Measurements from ENCODE around the gene KRR1.
"Not testable (repeated sequence)": the region's sequence is repeated elsewhere in the genome, so short reads cannot be mapped to it uniquely, and the experiment has no call there.

KRR1 gene

DNA sequence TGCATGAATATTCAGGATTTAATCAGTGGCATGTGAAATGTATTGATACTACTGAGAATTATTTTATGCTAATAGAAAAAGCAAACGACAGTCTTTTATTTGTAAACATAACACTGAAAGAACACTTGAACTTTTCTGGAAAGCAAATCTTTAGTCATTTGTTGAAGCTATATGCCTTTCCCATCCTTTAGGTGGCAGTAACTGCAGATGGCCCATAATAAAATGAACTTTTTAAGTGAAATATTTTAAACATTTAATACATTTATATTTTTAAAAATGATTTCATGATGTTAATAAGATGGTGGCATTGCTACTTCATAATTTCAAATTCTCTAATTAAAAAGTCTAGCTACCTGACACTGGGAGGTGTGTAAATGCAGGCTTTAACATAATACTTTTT, 13.9 kb upstream of the KRR1 start:
- DNase-seq (ENCODE audit: low spot score) = no peak

DNA sequence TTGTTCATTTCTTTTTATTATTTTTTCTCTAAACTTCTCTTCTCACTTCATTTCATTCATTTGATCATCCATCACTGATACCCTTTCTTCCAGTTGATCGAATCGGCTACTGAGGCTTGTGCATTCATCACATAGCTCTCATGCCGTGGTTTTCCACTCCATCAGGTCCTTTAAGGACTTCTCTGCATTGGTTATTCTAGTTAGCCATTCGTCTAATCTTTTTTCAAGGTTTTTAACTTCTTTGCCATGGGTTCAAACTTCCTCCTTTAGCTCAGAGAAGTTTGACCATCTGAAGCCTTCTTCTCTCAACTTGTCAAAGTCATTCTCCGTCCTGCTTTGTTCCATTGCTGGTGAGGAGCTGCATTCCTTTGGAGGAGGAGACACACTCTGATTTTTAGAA, 10.7 kb upstream of the KRR1 start:
- not testable (repeated sequence) for DNase-seq (ENCODE audit: low spot score)

DNA sequence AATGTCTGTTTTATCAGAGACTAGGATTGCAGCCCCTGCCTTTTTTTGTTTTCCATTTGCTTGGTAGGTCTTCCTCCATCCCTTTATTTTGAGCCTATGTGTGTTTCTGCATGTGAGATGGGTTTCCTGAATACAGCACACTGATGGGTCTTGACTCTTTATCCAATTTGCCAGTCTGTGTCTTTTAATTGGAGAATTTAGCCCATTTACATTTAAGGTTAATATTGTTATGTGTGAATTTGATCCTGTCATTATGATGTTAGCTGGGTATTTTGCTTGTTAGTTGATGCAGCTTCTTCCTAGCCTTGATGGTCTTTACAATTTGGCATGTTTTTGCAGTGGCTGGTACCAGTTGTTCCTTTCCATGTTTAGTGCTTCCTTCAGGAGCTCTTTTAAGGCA, 9.8 kb upstream of the KRR1 start:
- DNase-seq (ENCODE audit: low spot score) = not testable (repeated sequence)

DNA sequence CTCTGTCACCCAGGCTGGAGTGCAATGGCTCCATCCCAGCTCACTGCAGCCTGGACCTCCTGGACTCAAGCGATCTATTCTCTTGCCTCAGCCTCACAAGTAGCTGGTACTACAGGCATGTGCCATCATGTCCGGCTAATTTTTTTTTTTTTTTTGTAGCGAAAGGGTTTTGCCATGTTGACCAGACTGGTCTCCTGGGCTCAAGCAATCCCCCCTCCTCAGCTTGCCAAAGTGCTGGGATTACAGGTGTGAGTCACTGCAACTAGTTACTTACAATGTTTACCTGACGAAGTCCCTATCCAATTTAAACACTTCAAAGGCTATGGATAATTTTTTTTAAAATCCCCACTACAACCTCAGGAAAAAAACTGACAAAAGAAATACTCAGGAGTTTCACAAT, 1.8 kb downstream of the KRR1 start:
- DNase-seq (ENCODE audit: low spot score) = no peak

DNA sequence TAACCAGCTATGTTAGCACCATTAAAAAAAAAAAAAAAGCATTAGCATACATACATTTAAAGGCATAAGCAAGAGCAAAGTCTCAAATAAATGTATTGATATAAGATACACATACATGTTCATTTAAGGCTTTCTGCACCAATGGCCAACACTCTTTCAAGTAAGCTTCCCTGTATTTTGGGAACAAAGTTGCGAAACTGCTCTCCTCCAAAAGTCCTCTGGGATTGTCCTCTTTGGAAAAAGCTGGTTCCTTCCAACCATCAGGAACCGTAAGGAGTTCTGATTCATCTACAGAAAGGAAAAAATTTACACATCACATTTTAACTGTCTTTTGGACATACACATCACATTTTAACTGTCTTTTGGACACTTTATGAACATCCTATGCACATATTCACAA, 3.2 kb downstream of the KRR1 start:
- DNase-seq (ENCODE audit: low spot score) = no peak

DNA sequence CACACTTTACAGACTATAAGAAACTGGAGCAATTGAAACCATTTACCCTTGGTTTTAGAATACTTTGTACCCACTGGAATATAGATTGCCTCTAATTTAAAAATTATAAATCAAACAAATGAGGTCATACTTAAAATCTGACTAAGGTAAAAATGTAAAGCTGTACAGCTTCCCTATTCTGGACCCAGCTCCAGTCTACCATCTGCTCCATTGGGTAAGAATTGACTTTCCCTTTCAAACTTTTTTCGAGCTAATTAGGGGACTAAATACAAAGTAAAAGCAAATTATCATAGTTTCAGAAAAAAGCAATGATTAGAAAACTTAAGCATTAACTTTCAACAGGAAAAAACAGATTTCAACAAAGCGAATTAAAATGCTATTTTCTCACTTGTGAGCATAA, 4.3 kb downstream of the KRR1 start:
- no peak for DNase-seq (ENCODE audit: low spot score)

DNA sequence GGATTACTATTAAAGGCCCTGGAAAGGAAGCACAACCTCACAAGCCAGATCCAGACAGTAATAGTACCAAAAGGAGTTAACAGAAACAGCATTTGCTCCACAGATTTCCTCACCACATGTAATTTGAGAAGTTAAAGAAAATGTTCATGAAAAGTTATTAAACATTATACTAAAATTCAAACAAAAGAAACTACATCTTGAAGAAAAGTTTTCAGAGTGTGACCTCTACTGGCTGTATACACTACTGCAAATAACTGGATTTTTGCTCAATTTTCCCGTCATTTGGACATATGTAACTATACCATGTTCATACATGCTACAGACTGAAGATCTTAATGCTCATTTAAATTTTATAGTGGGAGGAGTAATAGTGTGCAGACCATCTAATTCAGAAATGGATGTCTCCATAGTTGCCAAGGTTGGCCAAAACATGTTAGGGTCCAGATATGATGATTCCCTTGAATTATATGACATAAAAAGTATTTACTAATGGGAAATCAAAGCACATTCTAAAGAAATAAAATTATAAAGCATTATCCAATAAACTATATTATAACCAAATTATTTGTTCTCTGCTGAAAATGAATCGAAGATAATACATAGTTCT, 5.6 kb downstream of the KRR1 start:
- no peak for DNase-seq (ENCODE audit: low spot score)

DNA sequence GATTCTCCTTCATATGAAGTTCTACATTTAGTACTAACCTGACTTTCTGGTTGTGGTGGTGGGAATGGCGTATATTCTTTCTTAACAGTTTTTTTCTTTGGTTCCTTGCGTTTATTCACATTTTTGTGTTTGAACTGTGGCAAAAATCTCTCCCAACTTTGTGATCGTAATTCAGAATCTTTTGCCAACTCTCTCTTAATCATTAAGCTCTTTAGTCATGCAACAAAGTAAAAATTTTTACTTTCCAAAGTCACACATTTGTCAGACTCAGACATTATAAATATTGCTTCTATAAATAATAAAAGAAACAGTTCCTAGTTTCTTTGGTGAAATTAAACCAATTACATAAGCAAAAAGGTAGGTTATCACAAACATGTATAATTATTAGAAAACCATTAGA, 7.5 kb downstream of the KRR1 start:
- DNase-seq (ENCODE audit: low spot score) = no peak

DNA sequence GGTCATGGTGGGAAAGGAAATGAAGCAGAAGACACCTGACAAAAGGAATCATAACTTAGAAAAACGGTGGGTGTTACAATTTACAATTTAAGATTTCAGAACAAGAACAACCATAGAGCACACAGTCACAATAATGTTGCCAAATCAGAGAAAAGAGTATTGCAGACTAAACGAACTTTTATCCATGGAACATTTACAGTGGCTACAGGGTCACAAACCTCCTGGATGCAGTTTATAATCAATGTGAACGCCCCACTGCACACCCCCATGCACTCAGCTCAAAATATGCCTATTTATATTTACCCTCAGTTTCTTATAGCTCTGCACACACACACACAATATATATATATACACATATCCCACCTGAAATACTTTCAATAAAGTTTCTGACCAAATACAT, 8.0 kb downstream of the KRR1 start:
- DNase-seq (ENCODE audit: low spot score) = no peak

DNA sequence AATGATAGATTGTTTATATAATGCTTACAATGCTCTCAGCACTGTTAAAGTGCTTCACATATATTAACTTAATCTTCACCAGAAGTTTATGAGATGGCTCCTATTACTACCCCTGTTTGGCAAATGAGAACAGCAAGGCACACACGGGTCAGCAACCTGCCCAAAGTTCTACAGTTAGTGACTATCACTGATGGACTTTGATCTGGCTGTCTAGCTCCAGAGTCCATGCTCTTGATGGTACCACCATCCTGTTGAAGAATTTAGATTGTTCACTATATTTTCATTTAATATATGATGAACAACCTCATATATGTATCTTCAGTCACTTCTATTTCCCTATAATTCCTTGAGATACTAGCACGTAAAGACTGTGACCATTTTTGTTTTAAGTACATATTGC, 20.2 kb downstream of the KRR1 start:
- no peak for DNase-seq (ENCODE audit: low spot score)

DNA sequence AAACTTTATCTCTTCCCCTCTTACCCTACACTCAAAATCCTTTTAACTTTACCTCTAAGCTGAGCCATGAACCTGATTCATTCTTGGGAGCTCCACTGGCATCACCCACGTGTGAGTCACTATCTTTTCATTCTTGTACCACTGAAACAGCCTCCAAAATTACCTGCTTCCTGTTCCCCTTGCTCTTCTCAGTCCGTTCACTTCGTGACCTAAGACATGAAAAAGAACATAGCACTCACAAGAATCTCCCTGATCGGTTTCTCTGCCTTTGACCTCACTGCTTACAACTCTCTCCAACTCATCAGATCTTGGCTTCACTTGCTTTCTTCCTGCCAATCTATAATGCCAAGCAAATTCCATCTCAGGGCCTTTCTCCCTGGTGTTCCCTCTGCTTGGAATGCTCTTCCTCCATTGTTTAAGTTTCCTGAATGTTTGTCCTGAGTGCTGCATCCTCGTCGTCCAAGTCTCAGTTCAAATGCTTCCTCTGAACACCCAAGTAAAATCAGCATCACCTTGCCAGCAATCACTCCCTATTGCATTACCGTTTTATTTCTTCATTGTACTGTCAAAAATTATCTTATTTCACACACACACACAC, 21.7 kb downstream of the KRR1 start:
- no peak for DNase-seq (ENCODE audit: low spot score)

DNA sequence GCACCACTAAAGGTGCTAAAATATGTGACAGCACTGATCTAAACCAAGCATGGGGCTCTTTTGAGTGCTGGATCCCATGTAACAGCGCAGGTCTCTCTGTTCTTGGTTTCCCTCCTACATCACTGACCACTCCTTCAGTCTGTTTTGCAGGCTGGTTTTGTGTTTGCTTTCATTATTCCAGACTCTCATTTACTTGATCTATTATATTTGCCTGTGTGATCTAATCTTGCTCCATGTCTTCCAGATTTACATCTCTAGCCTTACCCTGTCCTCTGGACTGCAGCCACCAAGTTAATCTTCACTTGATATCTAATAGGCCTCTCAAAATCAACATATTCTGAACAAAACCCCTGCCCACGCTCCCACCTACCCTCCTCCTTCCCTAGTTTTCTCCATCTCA, 22.2 kb downstream of the KRR1 start:
- no peak for DNase-seq (ENCODE audit: low spot score)

DNA sequence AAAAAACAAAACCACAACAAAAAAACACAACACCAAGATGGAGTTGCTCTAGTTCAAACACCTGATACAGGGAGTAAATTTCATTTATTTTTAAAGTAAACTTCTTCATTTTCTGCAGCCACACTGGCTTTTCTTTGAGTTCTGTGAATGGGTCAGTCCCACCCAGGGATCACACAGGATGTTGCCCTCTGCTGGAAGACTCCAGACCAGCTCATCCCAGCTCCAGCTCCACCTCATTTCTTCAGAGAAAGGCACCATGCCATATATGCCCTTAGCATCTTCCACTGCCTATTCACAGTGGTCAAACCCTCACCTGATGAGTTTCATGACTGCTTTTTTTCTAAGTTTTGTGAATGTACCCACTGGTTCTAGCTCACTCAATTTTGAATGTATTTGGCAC, 22.9 kb downstream of the KRR1 start:
- DNase-seq (ENCODE audit: low spot score) = no peak

DNA sequence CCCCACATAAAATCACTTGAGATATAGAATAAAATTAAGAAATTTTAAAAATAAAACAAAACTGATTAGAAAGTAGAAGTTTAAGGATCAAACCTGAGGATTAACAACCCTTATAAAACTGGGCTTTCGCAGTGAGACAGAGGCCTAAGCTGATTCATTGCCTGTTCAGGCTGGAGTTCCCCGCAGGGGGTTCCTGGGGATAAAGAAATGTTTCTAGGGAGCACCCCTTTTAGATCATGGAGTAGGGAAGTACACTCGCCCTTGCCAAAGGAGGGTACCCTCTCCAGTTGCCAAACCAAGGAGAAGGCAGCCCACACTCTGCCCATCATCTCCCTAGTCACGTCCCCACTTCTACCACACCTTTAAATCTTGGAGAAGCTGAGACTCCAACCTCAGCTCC, 24.1 kb downstream of the KRR1 start:
- DNase-seq (ENCODE audit: low spot score) = no peak

DNA sequence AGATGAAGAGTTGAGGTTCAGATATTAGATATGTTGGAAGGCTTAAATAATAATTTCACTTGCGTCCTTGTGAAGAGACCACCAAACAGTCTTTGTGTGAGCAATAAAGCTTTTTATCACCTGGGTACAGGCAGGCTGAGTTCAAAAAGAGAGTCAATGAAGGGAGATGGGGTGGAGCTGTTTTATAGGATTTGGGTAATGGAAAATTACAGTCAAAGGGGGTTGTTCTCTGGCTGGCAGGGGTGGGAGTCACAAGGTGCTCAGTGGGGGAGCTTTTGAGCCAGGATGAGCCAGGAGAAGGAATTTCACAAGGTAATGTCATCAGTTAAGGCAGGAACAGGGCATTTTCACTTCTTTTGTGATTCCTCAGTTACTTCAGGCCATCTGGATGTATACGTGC, 27.0 kb downstream of the KRR1 start:
- not testable (repeated sequence) for DNase-seq (ENCODE audit: low spot score)

DNA sequence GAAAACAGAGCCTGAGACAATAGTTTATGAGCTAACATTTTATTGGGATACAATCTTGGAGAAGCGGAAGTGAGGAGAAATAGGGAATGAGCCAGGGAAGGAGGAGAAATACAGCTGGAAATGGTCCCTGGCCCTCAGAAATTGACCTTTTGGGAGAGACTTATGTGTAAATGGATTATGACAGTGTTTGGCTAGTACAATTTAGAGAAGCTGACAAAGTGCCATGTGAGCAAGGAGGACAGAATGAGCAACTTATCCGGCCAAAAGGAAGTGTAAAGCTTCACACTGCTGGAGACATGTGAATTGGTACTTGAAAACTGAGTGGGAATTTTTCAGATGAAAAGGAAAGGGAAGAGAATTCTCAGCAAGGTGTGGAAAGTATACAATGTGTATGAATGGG, 28.0 kb downstream of the KRR1 start:
- no peak for DNase-seq (ENCODE audit: low spot score)

DNA sequence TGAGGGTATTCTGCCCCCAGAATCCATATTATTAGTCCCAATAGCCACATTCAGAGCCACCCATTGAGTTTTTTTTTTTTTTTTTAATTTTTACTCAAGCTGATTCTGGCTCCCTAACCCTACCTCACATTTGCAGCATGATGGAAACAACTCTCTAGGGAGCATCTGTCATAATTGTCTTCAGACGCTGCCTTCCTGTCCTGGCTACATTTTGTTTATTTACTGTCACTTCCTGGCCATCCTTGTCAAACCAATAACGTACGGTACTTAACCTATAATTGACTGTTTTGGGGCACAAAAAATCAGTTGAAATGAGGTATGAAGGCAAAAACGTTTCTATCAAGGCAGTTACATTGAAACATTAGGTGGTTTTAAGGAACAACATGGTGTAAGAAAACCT, 28.8 kb downstream of the KRR1 start:
- no peak for DNase-seq (ENCODE audit: low spot score)

DNA sequence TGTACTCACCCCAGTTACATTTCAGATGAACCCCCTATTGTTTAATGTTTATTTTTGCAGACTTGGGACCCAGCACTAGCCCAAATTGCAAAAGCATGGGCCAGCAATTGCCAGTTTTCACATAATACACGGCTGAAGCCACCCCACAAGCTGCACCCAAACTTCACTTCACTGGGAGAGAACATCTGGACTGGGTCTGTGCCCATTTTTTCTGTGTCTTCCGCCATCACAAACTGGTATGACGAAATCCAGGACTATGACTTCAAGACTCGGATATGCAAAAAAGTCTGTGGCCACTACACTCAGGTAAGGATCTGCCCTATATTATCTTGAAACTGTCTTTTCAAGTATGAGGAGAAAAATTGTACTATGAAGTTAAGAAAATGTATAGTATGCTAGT, 29.6 kb downstream of the KRR1 start:
- no peak for DNase-seq (ENCODE audit: low spot score)

DNA sequence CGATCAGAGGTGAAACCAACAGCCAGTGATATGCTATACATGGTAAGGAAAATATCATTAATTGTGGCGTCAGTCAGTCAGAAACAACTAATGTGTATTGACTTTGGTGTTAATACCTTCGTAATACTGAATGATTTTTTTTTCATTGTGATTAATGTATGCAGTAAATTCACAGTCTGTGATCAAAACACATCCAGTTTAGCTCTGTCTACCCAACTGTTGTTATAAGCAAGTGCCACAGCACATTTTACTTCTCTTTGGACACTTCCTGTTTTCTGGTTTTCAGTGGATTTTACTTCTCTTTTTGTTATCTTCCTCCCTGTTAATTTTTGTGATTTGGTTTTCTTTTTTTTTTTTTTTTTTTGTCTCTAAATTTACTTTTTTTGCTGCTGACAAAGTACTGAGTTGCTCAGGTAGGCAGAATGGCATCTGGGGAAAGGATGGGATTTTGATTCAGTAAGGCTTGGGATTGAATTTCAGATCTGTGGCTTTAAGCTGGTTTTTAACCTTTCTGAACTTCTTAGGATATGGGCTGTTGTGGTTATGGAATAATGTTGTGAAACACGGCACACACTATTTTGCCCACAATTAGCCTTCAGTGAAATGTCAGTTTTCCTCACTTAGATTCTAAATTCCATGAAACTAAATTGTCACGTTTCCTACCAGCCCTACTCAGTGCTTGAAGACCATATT, 30.2 kb downstream of the KRR1 start:
- DNase-seq (ENCODE audit: low spot score) = no peak

DNA sequence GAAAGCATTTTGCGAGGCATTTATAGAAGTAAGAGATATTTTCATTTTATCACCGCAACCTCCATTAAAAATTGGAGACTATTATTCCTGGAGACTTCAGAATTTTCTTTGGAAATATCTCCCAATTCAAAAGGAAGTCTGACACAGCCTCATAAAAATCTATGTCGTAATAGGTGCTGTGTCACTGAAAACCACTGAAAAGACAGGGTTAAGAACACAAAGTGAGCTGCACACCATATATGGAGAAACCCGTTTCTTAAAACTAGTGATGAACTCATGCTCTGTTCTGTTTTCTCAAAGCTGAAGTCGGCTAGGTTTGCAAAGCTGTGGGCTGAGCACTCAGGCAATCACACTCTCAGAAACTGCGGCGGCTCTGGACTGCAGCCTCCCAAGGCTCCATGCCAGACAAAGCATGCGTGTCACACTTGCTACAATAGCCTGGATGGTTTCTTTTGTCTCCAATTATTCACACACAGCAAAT, 30.9 kb downstream of the KRR1 start, which contains the start of gene GLIPR1:
GLIPR1 (plus strand) TSS at position 287 of the 481 bp plus-strand sequence; CDS start at position 413, 126 bp downstream.
- DNase-seq (ENCODE audit: low spot score) = peak; percentile 43

DNA sequence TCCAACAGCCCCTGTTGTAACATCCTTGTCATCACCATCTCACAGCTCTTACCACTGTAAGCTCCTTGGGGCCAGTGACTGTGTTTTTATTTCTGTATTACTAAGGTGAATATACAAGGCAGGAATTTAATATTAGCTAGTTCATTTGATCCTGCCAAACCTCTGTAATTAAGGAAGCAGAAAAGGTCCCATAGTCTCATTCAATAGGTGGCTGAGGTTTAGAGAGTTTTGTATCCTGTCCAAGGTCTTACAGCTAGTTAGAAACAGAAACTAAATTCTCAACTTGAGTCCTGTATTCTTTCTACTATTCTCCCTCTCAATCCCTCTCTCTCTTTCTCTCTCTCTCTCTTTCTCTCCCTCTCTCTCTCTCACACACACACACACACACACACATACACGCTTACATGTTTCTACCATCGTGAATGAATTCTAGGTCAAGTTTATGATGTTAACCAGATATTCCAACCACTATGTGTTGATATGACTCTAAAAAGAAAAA, 31.4 kb downstream of the KRR1 start:
- no peak for DNase-seq (ENCODE audit: low spot score)

DNA sequence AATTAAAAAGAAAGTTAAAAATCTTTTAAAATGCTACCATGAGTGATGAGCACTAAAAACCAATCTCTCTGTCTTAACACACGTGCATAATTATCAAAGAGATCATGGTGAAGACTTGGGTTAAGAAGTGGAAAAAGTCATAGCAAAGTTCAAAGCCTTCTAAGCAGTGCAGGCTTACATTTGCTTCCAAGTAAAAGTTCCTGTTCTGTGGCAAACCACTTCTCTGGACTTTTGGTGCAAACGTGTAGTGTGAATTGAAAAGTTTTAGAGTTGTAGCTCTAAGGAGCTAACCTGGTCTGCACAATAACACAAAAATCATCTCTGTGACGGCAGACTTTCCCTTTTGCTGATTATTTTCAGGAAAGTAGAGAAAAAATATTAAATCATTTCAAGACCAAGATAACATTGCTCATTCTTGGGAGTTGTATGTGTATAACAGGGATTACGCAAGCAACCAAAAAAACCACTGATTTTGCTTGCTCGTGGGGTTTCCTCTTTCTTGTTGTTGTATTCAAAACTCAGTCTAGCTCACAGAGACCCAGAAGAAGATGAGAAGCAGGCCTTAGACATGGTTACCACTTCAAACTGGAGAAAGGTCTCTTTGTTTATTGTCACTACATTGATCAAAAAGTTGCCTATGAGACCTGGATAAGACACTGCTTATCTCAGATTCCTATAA, 33.2 kb downstream of the KRR1 start:
- no peak for DNase-seq (ENCODE audit: low spot score)

DNA sequence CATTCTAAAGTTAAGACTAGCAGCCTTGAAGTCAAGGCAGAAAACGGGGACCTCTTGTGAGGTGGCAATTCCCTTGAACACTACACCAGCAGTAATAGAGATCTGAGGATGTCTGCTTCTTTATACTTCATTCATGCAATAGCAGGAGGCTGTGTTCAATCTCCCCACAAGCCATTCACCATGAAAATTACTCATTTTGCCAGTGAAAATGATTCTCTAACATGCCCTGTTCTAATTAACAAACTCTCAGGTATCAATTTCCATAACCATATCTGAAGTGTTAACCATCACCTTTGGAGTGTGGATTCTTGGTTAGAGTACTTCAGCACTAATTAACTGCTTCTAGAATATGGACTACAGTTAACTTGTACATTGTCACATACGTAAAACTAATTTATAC, 34.3 kb downstream of the KRR1 start:
- DNase-seq (ENCODE audit: low spot score) = no peak

Measured in putamen (tissue), 1 donor.